Common myeloid progenitor, CD34-positive (primary cell): ENCODE results near the gene FADS6.
A peak's percentile ranks its signal among the peaks of the same experiment; 100 is the strongest.

Experiments used
- CTCF ChIA-PET: fragments of 350-600 bp; sonication (Branson Sonifier 250); formaldehyde crosslinking; loops from one replicate; lab custom pipeline; 2021; ENCODE audit warnings: antibody characterized with exemption; lab: Charles Lee
- POLR2A ChIA-PET: fragments of 350-600 bp; sonication (Branson Sonifier 250); formaldehyde crosslinking; loops from one replicate; lab custom pipeline; 2021; ENCODE audit warnings: antibody characterized with exemption; lab: Charles Lee
- DNase-seq, 3 donors: peaks; one replicate each; pipeline versions ENCODE4 v3.0.0 to v3.0.0-alpha.2; 2013
- H3K27ac ChIP-seq, 2 experiments: 1 replicate in 1 of 2; 2 replicates in 1 of 2; pipeline ENCODE4 v1.7.0; 2013; ENCODE audit warnings: inconsistent platforms in 2 of 2, low read length in 2 of 2, mild to moderate bottlenecking in 2 of 2, low read depth in 1 of 2, moderate library complexity in 1 of 2; ENCODE audit not compliant: severe bottlenecking in 2 of 2, insufficient read depth in 1 of 2, poor library complexity in 1 of 2
- H3K27me3 ChIP-seq, 5 experiments: replicated peaks in 2 of 5; 1 replicate in 3 of 5; 2 replicates in 2 of 5; pipeline versions ENCODE4 v1.6.1 to v1.7.0; 2013; ENCODE audit warnings: low read length in 4 of 5, mild to moderate bottlenecking in 2 of 5, moderate library complexity in 2 of 5, inconsistent platforms in 1 of 5; ENCODE audit not compliant: insufficient read depth in 5 of 5, control insufficient read depth in 4 of 5
- H3K36me3 ChIP-seq, 4 experiments: 1 replicate in 2 of 4; 2 replicates in 2 of 4; pipeline versions ENCODE4 v1.6.1 to v1.7.0; 2013; ENCODE audit warnings: low read length in 3 of 4, control low read depth in 1 of 4, mild to moderate bottlenecking in 1 of 4; ENCODE audit not compliant: control insufficient read depth in 4 of 4, insufficient read depth in 4 of 4
- H3K4me1 ChIP-seq, 4 experiments: 1 replicate in 3 of 4; 2 replicates in 1 of 4; pipeline versions ENCODE4 v1.6.1 to v1.7.1; 2013; ENCODE audit warnings: low read length in 3 of 4, mild to moderate bottlenecking in 3 of 4, control low read depth in 1 of 4, inconsistent platforms in 1 of 4, moderate library complexity in 1 of 4; ENCODE audit not compliant: control insufficient read depth in 4 of 4, insufficient read depth in 4 of 4; ENCODE audit errors: control extremely low read depth in 1 of 4
- H3K4me3 ChIP-seq, 7 experiments: 1 replicate in 4 of 7; 2 replicates in 3 of 7; pipeline versions ENCODE4 v1.5.1 to v1.7.0; 2013; ENCODE audit warnings: mild to moderate bottlenecking in 7 of 7, low read length in 6 of 7, moderate library complexity in 6 of 7, inconsistent platforms in 2 of 7, low read depth in 2 of 7, control low read depth in 1 of 7; ENCODE audit not compliant: insufficient read depth in 4 of 7, control insufficient read depth in 1 of 7; ENCODE audit errors: extremely low read depth in 1 of 7
- H3K9me3 ChIP-seq, 5 experiments: 1 replicate in 4 of 5; 2 replicates in 1 of 5; pipeline versions ENCODE4 v1.6.1 to v1.7.1; 2013; ENCODE audit warnings: low read length in 4 of 5, mild to moderate bottlenecking in 2 of 5, inconsistent platforms in 1 of 5, low read depth in 1 of 5, moderate library complexity in 1 of 5; ENCODE audit not compliant: control insufficient read depth in 4 of 5, insufficient read depth in 2 of 5; ENCODE audit errors: control extremely low read depth in 1 of 5
- WGBS: methylation state at CpG from one replicate; pipeline ENCODE4 v1.1.5; 2013; ENCODE audit not compliant: insufficient coverage; 5-methylcytosine and 5-hydroxymethylcytosine counted together

The FADS6 gene

DNA sequence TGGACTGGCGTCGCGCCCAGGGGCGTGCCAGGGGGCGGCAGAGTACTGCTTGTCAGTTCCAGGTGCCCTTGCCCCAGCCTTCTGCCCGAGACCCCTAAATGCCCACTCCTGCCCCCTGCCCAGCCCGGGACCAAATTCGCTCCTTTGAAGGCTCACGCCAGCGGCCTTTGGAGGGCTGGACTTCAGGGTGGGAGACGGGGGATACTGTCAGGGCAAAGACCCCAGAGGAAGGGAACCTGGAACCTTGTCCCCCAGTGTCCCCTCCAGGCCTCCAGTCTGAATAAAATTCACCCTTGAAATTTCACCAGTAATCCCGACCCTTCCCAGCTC, 43.0 kb upstream of the FADS6 start:
- 8% methylated on average over 7 of the region's 12 CpGs for WGBS
- H3K4me3 ChIP-seq, result peak overlapping the region in 2 of 7 experiments; percentile 13
- CTCF ChIA-PET, result interaction anchor here (1.2 to 3.3 kb wide), 4 partner anchors 11 to 76 kb away, joined by 3 to 10 read pairs (median 4); partner anchors contain the start of gene MRPL58

DNA sequence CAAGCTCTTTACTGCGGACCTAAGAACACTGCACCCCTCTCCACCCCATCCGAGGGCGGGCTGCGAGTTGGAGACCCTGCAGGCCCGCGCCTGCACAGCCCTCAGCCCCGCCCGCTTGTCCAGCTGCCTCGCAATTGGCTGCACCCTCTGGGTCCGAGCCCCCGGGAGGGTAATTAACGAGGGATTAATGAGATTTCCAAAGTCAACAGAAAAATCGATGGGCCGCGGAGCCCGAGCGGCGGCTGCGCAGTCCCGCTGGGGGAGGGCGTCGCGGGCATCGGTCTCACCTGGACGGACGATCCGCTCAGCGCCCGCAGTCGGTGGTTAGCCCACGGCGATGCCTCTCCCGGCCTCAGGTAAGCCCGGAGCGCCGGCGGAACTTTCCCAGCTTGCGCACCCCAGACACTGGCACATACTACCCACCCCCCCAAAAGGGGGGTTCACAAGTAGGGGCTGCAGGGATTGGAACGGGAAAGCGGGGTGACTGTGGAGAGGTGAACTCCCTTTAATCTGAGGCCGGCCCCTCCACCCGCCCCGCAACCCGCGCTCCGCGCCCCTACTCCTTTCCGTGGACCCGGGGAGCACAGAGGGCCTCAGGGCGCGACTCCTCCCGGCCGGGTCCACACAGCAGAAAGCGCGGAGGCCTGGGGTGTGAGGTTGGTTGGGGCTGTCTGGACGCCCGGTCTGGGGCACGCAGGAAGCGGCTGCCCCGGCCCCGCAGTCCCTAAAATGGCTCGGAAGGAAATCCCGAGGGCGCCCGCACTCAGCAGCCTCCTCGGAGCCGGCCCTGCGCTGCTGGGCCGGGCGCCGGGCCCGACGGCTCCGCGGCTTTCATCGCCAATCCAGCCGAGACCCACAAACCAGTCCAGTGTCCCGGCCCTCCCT, 42.4 kb upstream of the FADS6 start, which contains the start of gene OTOP3:
Gene OTOP3, plus strand, starts transcription at position 314 of the 885 bp plus-strand sequence. Its CDS starts 24 bp downstream, at position 338.
- no peaks in the 10 kb centered on the region for H3K9me3 ChIP-seq
- CTCF ChIA-PET, result interaction anchor here (1.0 to 1.8 kb wide), 3 partner anchors 10 to 26 kb away, joined by 4 to 6 read pairs (median 5); no protein-coding TSS in a partner anchor
- peaks cover 0 to 19% (median 6%) of the 10 kb centered on the region in 4 experiments for H3K4me1 ChIP-seq
- no peaks in the 10 kb centered on the region for H3K36me3 ChIP-seq
- H3K27ac ChIP-seq, result no peak within 1 kb of the TSS
- peak within 1 kb of the TSS in 3 of 7 experiments; percentile 13 to 26 (median 13) for H3K4me3 ChIP-seq
- H3K27me3 ChIP-seq, result peaks cover 2 to 62% (median 26%) of the 10 kb centered on the region in 5 experiments
- WGBS, result 4% methylated on average over 55 of the region's 78 CpGs
- POLR2A ChIA-PET, result no interaction called here
- DNase-seq, result peak in 2 of 3 donors; percentile 28 to 30

More for the DNA sequence above, 43.0 kb upstream of the FADS6 start:
- DNase-seq, result no peak
- no peaks in the 10 kb centered on the region for H3K9me3 ChIP-seq
- peaks cover 2 to 67% (median 31%) of the 10 kb centered on the region in 5 experiments for H3K27me3 ChIP-seq
- no peak overlapping the region for H3K27ac ChIP-seq
- peaks cover 0 to 15% (median 4%) of the 10 kb centered on the region in 4 experiments for H3K4me1 ChIP-seq
- POLR2A ChIA-PET, result no interaction called here
- H3K36me3 ChIP-seq, result no peaks in the 10 kb centered on the region

DNA sequence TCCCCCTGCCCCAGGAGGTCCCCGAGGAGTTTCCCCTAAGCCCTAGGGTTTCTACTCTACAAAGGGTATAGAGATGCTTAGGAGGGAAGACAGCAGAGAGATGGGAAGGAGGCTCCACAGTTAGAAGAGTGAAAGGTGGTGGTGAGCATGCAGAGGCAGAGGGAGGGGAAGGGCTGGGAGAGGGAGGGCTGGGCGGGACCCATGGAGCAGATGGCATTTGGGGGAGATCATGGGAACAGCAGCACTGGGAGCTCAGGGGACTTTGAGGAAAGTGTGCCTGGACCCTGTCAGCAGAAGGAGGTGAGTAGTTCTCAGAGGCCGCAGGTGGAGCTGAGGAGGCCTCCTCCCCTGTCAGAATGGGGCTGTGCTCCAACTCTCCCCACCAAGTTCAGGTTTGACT, 41.6 kb upstream of the FADS6 start:
- CTCF ChIA-PET, result interaction anchor here (1.0 to 1.6 kb wide), 2 partner anchors 16 to 27 kb away, joined by 4 to 6 read pairs; no protein-coding TSS in a partner anchor
- POLR2A ChIA-PET, result no interaction called here
- H3K4me1 ChIP-seq, result peaks cover 0 to 19% (median 6%) of the 10 kb centered on the region in 4 experiments
- no peaks in the 10 kb centered on the region for H3K9me3 ChIP-seq
- peaks cover 2 to 58% (median 24%) of the 10 kb centered on the region in 5 experiments for H3K27me3 ChIP-seq
- H3K27ac ChIP-seq, result no peak overlapping the region
- no peak for DNase-seq
- H3K4me3 ChIP-seq, result no peak overlapping the region
- no peaks in the 10 kb centered on the region for H3K36me3 ChIP-seq
- WGBS, result 100% methylated on average over 2 of the region's 3 CpGs

DNA sequence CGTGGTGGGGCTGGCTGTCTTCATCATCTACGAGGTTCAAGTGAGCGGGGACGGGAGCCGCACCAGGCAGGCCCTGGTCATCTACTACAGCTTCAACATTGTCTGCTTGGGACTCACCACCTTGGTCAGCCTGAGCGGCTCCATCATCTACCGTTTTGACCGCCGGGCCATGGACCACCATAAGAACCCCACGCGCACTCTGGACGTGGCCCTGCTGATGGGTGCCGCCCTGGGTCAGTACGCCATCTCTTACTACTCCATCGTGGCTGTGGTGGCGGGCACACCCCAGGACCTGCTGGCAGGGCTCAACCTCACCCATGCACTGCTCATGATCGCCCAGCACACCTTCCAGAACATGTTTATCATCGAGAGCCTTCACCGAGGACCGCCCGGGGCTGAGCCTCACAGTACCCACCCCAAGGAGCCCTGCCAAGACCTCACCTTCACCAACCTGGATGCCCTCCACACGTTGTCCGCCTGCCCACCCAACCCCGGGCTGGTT, 37.2 kb upstream of the FADS6 start:
- Histone ChIP-seq H3K4me3 (no peak overlapping the region), H3K9me3 (no peaks in the 10 kb centered on the region), H3K36me3 (no peaks in the 10 kb centered on the region), H3K27me3 (peaks cover 0 to 41% (median 24%) of the 10 kb centered on the region in 5 experiments), H3K27ac (no peak overlapping the region), H3K4me1 (peaks cover 0 to 10% (median 1%) of the 10 kb centered on the region in 4 experiments)
- 96% methylated on average over 24 of the region's 24 CpGs for WGBS
- no peak for DNase-seq
- ChIA-PET POLR2A (no interaction called here), CTCF (interaction anchor here (0.8 to 2.0 kb wide), 5 partner anchors 7 to 31 kb away, joined by 3 to 12 read pairs (median 4); partner anchors contain the start of gene USH1G)

DNA sequence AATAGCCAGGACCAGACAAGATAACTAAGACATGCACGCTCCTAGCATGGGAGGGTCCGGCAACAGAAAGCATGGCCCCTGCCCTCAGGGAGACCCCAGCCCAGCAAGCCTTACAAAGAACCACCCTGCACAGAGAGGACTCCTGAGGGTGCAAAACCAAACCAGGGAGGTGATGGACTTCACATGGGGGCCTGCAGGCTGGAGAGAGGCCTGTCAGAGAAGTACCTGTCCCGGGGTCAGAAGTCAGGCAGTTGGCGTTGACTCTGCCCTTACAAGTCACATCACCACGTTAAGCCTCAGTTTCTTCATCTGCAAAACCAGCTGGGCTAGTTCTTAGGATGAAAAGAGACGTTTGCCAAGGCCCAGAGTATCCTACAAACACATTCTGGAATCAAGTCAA, 35.4 kb upstream of the FADS6 start:
- Histone ChIP-seq H3K27ac (no peak overlapping the region), H3K36me3 (no peaks in the 10 kb centered on the region), H3K27me3 (peaks cover 0 to 41% (median 28%) of the 10 kb centered on the region in 5 experiments), H3K4me3 (no peak overlapping the region), H3K4me1 (peaks cover 0 to 22% (median 13%) of the 10 kb centered on the region in 4 experiments), H3K9me3 (no peaks in the 10 kb centered on the region)
- WGBS, result 98% methylated on average over 6 of the region's 6 CpGs
- ChIA-PET CTCF (interaction anchor here (1.1 to 1.2 kb wide), 2 partner anchors 10 to 17 kb away, joined by 3 to 4 read pairs; no protein-coding TSS in a partner anchor), POLR2A (no interaction called here)
- DNase-seq, result no peak

DNA sequence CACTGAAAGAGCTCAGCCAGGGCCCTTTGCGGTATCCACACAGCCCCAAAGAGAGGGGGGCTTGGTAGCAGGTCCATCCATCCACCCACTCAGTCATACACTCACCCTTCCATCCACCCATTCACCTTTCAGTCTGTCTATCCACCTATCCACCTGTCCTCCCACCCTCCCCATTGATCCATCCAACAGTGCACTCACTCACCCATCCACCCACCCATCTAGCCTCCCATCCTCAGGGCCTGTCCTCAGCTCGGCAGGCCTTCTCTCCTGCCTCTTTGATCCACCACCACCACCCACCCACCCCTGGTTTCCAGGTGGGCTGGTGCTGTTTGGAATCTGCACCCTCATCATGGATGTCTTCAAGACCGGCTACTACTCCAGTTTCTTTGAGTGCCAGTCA, 31.8 kb upstream of the FADS6 start:
- no peak overlapping the region for H3K27ac ChIP-seq
- DNase-seq, result no peak
- H3K27me3 ChIP-seq, result peaks cover 0 to 71% (median 34%) of the 10 kb centered on the region in 5 experiments
- H3K4me3 ChIP-seq, result no peak overlapping the region
- H3K36me3 ChIP-seq, result no peaks in the 10 kb centered on the region
- H3K9me3 ChIP-seq, result no peaks in the 10 kb centered on the region
- 79% methylated on average over 3 of the region's 3 CpGs for WGBS
- ChIA-PET POLR2A (no interaction called here), CTCF (interaction anchor here (0.6 to 6.2 kb wide), 7 partner anchors 12 to 187 kb away, joined by 3 to 64 read pairs (median 3); no protein-coding TSS in a partner anchor)
- peaks cover 0 to 25% (median 20%) of the 10 kb centered on the region in 4 experiments for H3K4me1 ChIP-seq
